ENCODE measurements around the gene KRTAP4-5. TPM values are rescaled to one million over a fixed set of nuclear protein-coding genes. Genes with fewer than 3 reads are reported as not detected.

KRTAP4-5 gene
- total and polyA plus RNA-seq, 2 experiments from 2014 or later: not detected

DNA sequence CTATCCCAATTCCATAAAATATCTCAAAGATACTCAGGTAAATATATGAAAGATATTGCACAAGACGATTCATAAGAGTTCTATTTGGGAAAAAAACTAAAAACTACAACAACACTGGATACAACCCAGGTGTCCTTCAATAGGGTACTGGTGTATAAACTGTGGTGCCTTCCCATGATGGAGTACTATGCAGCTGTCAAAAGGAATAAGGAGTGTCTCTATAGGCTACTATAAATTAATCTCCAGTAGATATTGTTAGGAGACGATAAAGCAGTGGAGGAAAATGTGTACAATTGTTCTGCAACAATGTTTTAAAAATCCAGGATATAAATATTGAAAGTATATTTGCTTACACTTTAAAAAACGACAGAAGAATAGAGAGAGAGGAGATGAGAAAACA lies 23.2 kb downstream of the KRTAP4-5 start (continued):
- TF ChIP-seq, protein P1, sequence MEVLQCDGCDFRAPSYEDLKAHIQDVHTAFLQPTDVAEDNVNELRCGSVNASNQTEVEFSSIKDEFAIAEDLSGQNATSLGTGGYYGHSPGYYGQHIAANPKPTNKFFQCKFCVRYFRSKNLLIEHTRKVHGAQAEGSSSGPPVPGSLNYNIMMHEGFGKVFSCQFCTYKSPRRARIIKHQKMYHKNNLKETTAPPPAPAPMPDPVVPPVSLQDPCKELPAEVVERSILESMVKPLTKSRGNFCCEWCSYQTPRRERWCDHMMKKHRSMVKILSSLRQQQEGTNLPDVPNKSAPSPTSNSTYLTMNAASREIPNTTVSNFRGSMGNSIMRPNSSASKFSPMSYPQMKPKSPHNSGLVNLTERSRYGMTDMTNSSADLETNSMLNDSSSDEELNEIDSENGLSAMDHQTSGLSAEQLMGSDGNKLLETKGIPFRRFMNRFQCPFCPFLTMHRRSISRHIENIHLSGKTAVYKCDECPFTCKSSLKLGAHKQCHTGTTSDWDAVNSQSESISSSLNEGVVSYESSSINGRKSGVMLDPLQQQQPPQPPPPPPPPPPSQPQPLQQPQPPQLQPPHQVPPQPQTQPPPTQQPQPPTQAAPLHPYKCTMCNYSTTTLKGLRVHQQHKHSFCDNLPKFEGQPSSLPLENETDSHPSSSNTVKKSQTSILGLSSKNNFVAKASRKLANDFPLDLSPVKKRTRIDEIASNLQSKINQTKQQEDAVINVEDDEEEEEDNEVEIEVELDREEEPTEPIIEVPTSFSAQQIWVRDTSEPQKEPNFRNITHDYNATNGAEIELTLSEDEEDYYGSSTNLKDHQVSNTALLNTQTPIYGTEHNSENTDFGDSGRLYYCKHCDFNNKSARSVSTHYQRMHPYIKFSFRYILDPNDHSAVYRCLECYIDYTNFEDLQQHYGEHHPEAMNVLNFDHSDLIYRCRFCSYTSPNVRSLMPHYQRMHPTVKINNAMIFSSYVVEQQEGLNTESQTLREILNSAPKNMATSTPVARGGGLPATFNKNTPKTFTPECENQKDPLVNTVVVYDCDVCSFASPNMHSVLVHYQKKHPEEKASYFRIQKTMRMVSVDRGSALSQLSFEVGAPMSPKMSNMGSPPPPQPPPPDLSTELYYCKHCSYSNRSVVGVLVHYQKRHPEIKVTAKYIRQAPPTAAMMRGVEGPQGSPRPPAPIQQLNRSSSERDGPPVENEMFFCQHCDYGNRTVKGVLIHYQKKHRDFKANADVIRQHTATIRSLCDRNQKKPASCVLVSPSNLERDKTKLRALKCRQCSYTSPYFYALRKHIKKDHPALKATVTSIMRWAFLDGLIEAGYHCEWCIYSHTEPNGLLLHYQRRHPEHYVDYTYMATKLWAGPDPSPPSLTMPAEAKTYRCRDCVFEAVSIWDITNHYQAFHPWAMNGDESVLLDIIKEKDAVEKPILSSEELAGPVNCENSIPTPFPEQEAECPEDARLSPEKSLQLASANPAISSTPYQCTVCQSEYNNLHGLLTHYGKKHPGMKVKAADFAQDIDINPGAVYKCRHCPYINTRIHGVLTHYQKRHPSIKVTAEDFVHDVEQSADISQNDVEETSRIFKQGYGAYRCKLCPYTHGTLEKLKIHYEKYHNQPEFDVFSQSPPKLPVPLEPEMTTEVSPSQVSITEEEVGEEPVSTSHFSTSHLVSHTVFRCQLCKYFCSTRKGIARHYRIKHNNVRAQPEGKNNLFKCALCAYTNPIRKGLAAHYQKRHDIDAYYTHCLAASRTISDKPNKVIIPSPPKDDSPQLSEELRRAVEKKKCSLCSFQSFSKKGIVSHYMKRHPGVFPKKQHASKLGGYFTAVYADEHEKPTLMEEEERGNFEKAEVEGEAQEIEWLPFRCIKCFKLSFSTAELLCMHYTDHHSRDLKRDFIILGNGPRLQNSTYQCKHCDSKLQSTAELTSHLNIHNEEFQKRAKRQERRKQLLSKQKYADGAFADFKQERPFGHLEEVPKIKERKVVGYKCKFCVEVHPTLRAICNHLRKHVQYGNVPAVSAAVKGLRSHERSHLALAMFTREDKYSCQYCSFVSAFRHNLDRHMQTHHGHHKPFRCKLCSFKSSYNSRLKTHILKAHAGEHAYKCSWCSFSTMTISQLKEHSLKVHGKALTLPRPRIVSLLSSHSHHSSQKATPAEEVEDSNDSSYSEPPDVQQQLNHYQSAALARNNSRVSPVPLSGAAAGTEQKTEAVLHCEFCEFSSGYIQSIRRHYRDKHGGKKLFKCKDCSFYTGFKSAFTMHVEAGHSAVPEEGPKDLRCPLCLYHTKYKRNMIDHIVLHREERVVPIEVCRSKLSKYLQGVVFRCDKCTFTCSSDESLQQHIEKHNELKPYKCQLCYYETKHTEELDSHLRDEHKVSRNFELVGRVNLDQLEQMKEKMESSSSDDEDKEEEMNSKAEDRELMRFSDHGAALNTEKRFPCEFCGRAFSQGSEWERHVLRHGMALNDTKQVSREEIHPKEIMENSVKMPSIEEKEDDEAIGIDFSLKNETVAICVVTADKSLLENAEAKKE (CRISPR knock-in tag; IDR thresholded peaks at IDR 0.05): no peak
- TF ChIP-seq NANOG (IDR thresholded peaks at IDR 0.05; ENCODE audit: borderline replicate concordance): no peak

DNA sequence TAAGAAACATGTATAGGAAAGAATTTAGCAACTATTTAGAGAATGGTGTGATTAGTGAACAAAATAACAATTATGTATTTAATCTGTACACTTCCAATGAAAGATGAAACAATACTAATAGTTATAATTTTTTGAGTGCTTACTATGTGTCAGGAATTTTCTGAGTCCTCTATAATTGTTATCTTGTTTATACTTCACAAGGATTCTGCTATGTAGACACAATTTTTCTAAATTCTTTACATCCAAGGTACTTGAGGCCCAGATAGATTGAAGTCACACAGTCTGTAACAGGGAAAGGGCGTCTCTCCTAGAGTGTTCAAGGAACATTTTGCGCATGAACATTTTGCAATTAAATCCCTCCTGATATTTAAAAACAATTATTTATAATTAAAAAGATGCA lies 24.6 kb downstream of the KRTAP4-5 start:
- ATAC-seq (no peak), DNase-seq (ENCODE audit: low spot score) (no peak)
- H3K9me2 ChIP-seq (ENCODE audit: insufficient read depth): no peaks in the 10 kb centered on the region
- H3K27me3 ChIP-seq (ENCODE audit: insufficient read depth): no peaks in the 10 kb centered on the region
- Mint-ChIP-seq H3K36me3 (ENCODE audit: low read depth) (no peaks in the 10 kb centered on the region), H3K27me3 (ENCODE audit: insufficient read depth, low read depth, poor library complexity) (peaks cover 5% of the 10 kb centered on the region), H3K27ac (no peak overlapping the region), H3K4me1 (peaks cover 9% of the 10 kb centered on the region), H3K4me3 (no peak overlapping the region), H3K9me3 (no peaks in the 10 kb centered on the region; the same call in 2 of the 3 replicates)
- H3K36me3 ChIP-seq (ENCODE audit: insufficient read depth): no peaks in the 10 kb centered on the region; the same call in 1 of the 2 replicates
- H3K4me1 ChIP-seq (ENCODE audit: insufficient read depth): no peaks in the 10 kb centered on the region
- H3K4me2 ChIP-seq: no peak overlapping the region
- H2AFZ ChIP-seq: no peak overlapping the region
- H3F3A ChIP-seq (replicated peaks; ENCODE audit: low read depth): no peaks in the 10 kb centered on the region
- no peak overlapping the region for H3K27ac ChIP-seq (ENCODE audit: low read depth)
- H4K20me1 ChIP-seq (replicated peaks; ENCODE audit: insufficient read depth): no peaks in the 10 kb centered on the region
- no peak overlapping the region for H3K4me3 ChIP-seq
- no peaks in the 10 kb centered on the region for H3K79me2 ChIP-seq (replicated peaks; ENCODE audit: insufficient read depth)
- TF ChIP-seq EZH2phosphoT487 (IDR thresholded peaks at IDR 0.05; ENCODE audit: unreplicated experiment): no peak
- TF ChIP-seq STAT1 (IDR thresholded peaks at IDR 0.05; ENCODE audit: unreplicated experiment): no peak
- TF ChIP-seq JUNB (IDR thresholded peaks at IDR 0.05; ENCODE audit: unreplicated experiment): no peak
- TF ChIP-seq, protein P2, sequence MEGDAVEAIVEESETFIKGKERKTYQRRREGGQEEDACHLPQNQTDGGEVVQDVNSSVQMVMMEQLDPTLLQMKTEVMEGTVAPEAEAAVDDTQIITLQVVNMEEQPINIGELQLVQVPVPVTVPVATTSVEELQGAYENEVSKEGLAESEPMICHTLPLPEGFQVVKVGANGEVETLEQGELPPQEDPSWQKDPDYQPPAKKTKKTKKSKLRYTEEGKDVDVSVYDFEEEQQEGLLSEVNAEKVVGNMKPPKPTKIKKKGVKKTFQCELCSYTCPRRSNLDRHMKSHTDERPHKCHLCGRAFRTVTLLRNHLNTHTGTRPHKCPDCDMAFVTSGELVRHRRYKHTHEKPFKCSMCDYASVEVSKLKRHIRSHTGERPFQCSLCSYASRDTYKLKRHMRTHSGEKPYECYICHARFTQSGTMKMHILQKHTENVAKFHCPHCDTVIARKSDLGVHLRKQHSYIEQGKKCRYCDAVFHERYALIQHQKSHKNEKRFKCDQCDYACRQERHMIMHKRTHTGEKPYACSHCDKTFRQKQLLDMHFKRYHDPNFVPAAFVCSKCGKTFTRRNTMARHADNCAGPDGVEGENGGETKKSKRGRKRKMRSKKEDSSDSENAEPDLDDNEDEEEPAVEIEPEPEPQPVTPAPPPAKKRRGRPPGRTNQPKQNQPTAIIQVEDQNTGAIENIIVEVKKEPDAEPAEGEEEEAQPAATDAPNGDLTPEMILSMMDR (conservative IDR thresholded peaks at IDR 0.05; ENCODE audit: low read depth in 2 of 2): no peak
- TF ChIP-seq, protein P1 (CRISPR knock-in tag; IDR thresholded peaks at IDR 0.05): no peak
- no peak for TF ChIP-seq EZH2 (IDR thresholded peaks at IDR 0.05; ENCODE audit: low read depth, unreplicated experiment)
